ENCODE measurements around the gene TAC1. TPM values are rescaled to one million over a fixed set of nuclear protein-coding genes. Genes with fewer than 3 reads are reported as not detected.

Gene TAC1
- total RNA-seq, 1 donor from 2014 or later: not detected

DNA sequence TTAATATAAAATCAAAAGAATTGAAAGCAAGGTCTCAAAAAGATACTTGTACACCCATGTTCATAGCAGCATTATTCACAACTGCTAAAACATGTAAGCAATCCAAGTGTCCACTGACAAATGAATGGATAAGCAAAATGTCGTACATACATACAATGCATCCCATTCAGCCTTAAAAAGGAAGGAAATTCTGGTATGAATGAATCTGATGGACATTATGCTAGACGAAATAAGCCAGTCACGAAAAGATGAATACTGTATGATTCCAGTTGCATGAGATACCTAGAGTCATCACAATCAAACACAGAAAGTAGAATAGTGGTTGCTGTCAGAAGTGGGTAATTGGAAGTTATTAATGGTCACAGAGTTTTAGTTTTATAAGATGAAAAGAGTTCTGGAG lies 9.5 kb upstream of the TAC1 start:
- H3K27me3 Mint-ChIP-seq (ENCODE audit: unreplicated experiment): peaks cover 2% of the 10 kb centered on the region
- DNase-seq (ENCODE audit: extremely low spot score, unreplicated experiment): no peak
- no peaks in the 10 kb centered on the region for H3K9me3 Mint-ChIP-seq (ENCODE audit: unreplicated experiment)
- no peak overlapping the region for H3K4me3 Mint-ChIP-seq (ENCODE audit: unreplicated experiment)
- no peak overlapping the region for H3K27ac Mint-ChIP-seq (ENCODE audit: unreplicated experiment)
- no peaks in the 10 kb centered on the region for H3K36me3 Mint-ChIP-seq (ENCODE audit: unreplicated experiment)
- TF ChIP-seq CTCF (IDR thresholded peaks at IDR 0.05): no peak
- H3K4me1 Mint-ChIP-seq (ENCODE audit: unreplicated experiment): no peaks in the 10 kb centered on the region

GRCh38 chr7:97732565-97733275 lies 834 bp downstream of the TAC1 start:
- no peak overlapping the region for H3K27ac Mint-ChIP-seq (ENCODE audit: unreplicated experiment)
- H3K36me3 Mint-ChIP-seq (ENCODE audit: unreplicated experiment): no peaks in the 10 kb centered on the region
- peak overlapping the region; percentile 52 for H3K4me3 Mint-ChIP-seq (ENCODE audit: unreplicated experiment)
- no peaks in the 10 kb centered on the region for H3K9me3 Mint-ChIP-seq (ENCODE audit: unreplicated experiment)
- peaks cover 26% of the 10 kb centered on the region for H3K4me1 Mint-ChIP-seq (ENCODE audit: unreplicated experiment)
- no peak for TF ChIP-seq CTCF (IDR thresholded peaks at IDR 0.05)
- peaks cover 69% of the 10 kb centered on the region for H3K27me3 Mint-ChIP-seq (ENCODE audit: unreplicated experiment)
- no peak for DNase-seq (ENCODE audit: extremely low spot score, unreplicated experiment)

GRCh38 chr7:97733276-97734161 lies 1.6 kb downstream of the TAC1 start:
- H3K27me3 Mint-ChIP-seq (ENCODE audit: unreplicated experiment): peaks cover 69% of the 10 kb centered on the region
- H3K36me3 Mint-ChIP-seq (ENCODE audit: unreplicated experiment): no peaks in the 10 kb centered on the region
- H3K9me3 Mint-ChIP-seq (ENCODE audit: unreplicated experiment): no peaks in the 10 kb centered on the region

DNA sequence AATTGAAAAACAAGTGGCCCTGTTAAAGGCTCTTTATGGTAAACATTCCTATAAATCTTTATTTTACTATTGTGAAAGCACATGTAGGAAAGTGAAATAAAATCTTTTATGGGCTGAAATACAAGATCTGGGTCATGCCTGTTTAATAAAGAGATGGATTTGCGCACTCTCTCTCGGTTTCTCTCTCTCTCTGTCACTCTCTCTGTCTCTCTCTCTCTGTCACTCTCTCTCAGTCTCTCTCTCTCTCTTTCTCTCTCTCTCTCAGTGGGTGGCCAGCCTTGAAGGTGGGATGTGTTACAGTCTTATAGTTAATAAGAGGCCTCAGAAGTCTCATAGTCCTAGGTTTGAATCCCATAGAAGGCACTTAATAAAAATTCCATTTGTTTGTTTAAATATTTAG lies 2.4 kb downstream of the TAC1 start:
- no peak overlapping the region for H3K4me3 Mint-ChIP-seq (ENCODE audit: unreplicated experiment)
- no peak for DNase-seq (ENCODE audit: extremely low spot score, unreplicated experiment)

More at GRCh38 chr7:97733276-97734161, 1.6 kb downstream of the TAC1 start:
- H3K27ac Mint-ChIP-seq (ENCODE audit: unreplicated experiment): no peak overlapping the region
- peak overlapping the region; percentile 52 for H3K4me3 Mint-ChIP-seq (ENCODE audit: unreplicated experiment)
- no peak for TF ChIP-seq CTCF (IDR thresholded peaks at IDR 0.05)
- peaks cover 26% of the 10 kb centered on the region for H3K4me1 Mint-ChIP-seq (ENCODE audit: unreplicated experiment)
- no peak for DNase-seq (ENCODE audit: extremely low spot score, unreplicated experiment)

More for the DNA sequence above, 2.4 kb downstream of the TAC1 start:
- Mint-ChIP-seq H3K9me3 (ENCODE audit: unreplicated experiment) (no peaks in the 10 kb centered on the region), H3K36me3 (ENCODE audit: unreplicated experiment) (no peaks in the 10 kb centered on the region), H3K4me1 (ENCODE audit: unreplicated experiment) (peaks cover 26% of the 10 kb centered on the region), H3K27me3 (ENCODE audit: unreplicated experiment) (peaks cover 66% of the 10 kb centered on the region), H3K27ac (ENCODE audit: unreplicated experiment) (no peak overlapping the region)
- no peak for TF ChIP-seq CTCF (IDR thresholded peaks at IDR 0.05)
